CD1c-positive myeloid dendritic cell (primary cell): ENCODE data around the gene IRF7.

Experiments used
- DNase-seq: peaks from one replicate; pipeline ENCODE4 v3.0.0-alpha.2; 2016; ENCODE audit errors: extremely low spot score

IRF7 gene

DNA sequence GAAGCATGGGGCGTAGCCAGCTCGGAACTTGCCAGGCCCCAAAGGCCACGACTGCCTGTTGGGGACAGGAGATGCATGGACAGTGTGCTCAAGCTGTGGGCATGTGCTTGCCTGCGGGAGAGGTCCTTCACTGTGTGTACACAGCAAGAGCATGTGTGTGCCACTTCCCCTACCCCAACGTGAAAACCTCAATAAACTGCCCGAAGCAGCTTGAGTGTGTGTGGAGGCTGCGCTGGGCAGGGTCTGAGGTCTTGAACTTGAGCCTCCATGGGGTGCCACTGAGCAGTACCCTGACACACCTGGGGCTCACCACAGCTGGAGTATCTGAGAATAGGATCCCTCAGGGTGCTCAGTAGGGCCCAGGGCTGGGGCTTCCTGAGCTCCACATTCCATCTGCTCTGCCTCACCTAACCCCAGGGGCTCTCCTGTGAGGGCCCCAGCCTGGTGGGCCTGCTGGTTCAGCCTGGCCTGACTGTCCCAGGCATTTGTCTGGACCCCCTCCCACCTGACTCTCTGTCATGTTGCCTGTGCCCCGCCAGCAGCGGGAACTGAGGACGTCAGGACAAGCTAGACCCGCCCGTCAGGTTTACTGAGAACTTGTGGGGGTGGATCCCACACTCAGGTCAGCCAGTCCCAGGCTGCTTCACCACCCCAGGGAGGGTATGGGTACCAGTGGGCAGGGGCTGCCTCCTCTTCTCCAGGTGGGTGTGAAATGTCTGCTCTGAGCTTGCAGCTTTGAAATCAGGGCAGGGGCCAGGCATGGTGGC is 51.8 kb downstream of the IRF7 start:
- DNase-seq, result no peak

DNA sequence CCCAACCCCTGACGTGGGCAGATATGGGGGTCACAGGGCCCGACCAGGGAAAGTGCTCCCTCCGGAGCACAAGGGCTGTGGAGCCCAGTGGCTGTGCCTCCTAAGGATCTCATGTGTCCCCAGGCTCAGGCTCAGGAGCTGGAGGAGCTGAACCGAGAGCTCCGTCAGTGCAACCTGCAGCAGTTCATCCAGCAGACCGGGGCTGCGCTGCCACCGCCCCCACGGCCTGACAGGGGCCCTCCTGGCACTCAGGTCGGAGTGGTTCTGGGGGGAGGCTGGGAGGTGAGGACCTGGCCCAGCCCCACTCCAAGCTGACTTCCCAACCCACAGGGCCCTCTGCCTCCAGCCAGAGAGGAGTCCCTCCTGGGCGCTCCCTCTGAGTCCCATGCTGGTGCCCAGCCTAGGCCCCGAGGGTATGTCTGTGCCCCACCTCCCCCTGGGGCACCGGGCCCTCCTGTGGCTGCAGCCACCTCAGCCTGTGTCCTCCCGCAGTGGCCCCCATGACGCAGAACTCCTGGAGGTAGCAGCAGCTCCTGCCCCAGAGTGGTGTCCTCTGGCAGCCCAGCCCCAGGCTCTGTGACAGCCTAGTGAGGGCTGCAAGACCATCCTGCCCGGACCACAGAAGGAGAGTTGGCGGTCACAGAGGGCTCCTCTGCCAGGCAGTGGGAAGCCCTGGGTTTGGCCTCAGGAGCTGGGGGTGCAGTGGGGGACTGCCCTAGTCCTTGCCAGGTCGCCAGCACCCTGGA is 52.5 kb downstream of the IRF7 start:
- no peak for DNase-seq
